GM04504 (cell line): ENCODE data around the gene JPT2.
A peak's percentile ranks its signal among the peaks of the same experiment; 100 is the strongest.

Experiments
- DNase-seq: peaks from one replicate; pipeline ENCODE4 v3.0.0-alpha.2; 2012; ENCODE audit warnings: low read depth

Gene JPT2, protein sequence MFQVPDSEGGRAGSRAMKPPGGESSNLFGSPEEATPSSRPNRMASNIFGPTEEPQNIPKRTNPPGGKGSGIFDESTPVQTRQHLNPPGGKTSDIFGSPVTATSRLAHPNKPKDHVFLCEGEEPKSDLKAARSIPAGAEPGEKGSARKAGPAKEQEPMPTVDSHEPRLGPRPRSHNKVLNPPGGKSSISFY

DNA sequence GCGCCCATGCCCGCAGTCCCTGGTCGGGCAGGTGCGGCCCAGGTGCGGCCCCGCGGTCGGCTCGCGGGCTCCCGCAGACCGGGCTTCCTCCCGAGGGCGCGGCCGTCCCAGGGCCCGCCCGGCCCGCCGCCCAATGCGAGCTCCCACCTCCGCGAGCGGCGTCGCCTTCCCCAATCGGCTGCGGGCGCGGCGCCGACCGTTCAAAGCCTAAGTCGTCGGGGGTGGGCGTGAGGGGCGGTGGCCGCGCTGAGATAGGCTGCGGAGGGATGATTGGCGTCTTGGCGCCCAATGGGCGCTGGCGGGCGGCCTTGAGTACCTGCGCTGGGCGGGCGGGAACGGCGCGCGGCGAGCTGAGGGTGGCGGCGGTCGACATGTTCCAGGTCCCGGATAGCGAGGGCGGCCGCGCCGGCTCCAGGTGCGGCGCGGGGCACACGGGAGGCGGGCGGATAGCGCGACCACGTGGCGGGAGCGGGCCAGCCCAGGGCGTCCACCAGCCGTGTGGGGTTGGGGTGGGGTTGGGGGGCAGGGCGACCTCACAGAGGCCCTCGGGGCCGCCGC is at the start of gene JPT2:
JPT2 (plus strand) TSS at position 338 of the 558 bp plus-strand sequence; CDS start at position 372, 34 bp downstream.
- DNase-seq = peak; percentile 90

- no peak for DNase-seq
These were observed 47.4 kb upstream of the JPT2 start for GRCh38 chr16:1630450-1631213.

- no peak for DNase-seq
These were observed 46.8 kb upstream of the JPT2 start for GRCh38 chr16:1631230-1631629.

- no peak for DNase-seq
These were observed 46.0 kb upstream of the JPT2 start for GRCh38 chr16:1631931-1632637.

DNA sequence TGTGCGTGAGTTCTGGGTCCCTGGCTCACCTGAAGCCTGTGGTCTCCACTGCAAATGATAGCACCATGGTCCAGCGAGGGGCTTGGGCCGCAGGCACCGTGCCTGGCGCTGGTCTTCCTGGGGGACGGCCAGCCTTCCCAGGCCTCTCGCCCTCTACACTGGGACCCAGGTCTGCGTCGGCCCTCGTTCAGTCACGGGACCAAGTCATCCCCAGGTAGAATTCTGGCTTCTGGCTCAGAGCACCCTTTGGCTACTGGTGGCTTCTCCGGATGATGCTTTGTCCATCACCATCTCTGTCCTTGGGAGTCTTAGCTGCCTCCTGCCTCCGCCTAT is 45.5 kb upstream of the JPT2 start:
- no peak for DNase-seq

- DNase-seq = no peak
These were observed 44.8 kb upstream of the JPT2 start for GRCh38 chr16:1633310-1633709.

- no peak for DNase-seq
These were observed 43.5 kb upstream of the JPT2 start for GRCh38 chr16:1634541-1634940.

DNA sequence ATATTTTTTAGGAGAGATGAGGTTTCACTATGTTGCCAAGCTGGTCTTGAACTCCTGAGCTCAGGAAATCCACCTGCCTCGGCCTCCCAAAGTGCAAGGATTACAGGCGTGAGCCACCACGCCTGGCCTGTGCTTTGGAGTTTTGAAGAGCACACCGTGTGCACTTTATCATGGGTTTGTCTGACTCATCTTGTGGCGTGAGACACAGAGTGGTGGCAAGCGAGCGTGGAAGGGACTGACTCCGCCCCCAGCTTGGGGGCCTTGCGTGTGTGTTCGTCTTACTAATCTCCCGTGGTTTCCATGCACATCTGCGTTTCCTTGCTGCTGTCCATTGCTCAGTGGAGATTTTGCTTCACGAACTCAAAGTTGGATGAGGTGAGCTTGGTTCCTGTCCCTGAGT is 43.0 kb upstream of the JPT2 start:
- DNase-seq = no peak

DNA sequence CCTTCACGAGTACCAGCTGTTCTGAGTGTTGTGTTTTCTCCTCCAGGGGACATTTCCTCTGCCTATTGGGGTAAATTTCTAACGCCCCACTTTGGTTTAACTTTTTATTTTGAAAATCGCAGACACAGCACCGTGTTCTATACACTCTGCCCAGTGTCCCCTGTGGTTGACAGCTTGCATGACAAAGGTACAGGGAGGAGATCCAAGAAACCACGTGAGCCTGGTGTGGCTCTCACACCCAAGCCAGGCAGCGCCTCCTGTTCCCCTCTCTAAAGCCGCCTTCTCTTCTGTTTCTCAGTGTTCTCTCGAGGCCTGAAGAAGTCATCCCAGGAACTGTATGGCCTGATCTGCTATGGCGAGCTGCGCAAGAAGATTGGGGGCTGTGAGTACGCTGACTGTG is 40.6 kb upstream of the JPT2 start:
- DNase-seq = no peak

DNA sequence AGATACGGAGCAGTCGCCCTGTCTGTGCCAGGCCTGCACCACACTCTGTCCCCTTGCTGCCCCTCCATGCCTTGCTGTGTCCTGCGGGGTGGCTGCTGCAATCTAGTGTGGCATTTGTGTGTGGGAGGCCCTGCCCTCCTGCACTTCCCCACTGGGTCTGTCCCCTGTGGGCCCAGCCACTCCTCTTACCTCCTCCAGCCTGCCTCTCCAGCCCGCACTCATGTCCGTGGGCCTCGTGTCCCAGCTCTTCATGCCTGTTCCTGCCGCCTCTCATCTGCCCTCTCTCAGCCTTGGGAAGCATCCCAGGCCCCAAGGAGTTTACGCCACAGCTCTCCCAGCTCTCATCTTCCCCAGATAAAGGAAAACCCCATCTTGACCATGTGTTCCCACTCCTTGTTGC is 39.3 kb upstream of the JPT2 start:
- no peak for DNase-seq

DNA sequence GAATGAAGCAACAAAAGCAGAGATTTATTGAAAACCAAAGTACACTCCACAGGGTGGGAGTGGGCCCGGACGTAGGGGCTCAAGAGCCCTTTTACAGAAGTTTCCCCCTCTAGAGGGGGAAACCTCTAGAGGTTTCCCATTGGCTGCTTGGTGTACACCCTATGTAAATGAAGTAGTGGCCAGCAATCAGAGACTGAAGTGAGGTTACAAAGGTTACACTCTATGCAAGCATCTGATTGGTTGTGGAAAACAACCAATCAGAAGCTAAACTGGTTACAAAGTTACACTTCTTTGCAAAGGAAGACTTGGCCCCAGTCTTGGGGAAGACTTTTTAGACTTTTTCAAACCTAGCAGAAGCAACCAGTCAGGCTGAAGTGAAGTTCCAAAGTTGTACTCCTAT is 38.8 kb upstream of the JPT2 start:
- no peak for DNase-seq

- no peak for DNase-seq
These were observed 38.2 kb upstream of the JPT2 start for GRCh38 chr16:1639860-1640259.

GRCh38 chr16:1640261-1640941 is 37.7 kb upstream of the JPT2 start:
- no peak for DNase-seq

DNA sequence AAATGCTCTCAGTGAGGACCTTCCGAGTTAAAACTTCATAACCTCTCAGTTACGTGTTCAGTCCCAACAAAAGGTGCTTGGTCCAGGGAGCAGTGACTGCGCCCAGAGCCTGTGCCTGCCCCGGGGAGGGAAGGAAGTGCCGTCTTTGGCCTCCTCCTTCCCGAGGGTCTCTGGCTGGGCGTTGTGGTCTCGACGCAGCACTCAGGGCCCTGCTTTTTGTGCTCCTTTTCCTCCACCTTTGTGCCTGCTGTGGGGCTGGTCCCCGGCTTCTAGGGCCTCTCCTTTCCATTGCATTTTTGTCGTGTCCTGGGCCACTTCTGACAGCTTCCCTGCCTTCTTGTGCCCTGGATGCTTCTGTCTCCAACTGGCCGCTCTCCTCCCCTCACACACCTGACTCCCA is 36.8 kb upstream of the JPT2 start:
- no peak for DNase-seq

- DNase-seq = no peak
These were observed 35.9 kb upstream of the JPT2 start for GRCh38 chr16:1642148-1642547.

DNA sequence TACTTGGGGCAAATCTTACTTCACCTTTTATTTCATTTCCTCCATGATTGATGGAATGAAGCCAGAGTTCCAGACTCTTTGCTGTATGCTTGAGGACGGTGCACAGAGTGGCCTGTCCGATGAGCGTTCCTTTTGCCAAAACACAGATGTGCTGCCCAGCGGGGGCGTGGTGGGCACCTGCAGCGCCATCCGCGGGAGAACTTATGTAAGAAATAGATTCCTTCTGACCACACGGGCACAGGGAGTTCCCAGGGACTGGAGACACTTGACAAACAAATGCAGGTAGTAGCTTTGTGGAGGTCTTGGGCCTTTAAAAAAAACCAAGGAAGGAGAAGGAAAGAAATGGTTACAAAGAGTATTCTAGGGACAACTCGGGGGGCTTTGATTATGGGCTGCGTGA is 35.3 kb upstream of the JPT2 start:
- DNase-seq = no peak

DNA sequence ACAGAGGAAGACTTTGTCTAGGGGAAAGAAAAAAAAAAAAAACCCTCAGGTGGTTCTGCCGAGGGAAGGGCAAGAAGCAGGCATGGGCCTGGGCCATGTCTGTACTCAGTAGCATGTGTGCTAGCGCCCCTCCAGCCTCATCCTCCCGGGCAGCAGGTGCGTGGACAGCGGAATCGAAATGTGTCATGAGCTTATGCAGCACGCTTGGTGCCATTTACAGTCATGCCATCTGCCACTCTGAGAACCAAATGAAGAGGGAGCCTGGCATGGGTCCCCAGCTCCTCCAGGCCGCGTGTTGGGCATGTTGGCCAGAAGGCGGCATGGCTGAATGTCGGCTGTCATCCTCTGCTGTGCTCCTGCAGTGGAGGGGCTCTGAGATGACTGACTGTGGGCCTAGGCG is 34.6 kb upstream of the JPT2 start:
- no peak for DNase-seq

DNA sequence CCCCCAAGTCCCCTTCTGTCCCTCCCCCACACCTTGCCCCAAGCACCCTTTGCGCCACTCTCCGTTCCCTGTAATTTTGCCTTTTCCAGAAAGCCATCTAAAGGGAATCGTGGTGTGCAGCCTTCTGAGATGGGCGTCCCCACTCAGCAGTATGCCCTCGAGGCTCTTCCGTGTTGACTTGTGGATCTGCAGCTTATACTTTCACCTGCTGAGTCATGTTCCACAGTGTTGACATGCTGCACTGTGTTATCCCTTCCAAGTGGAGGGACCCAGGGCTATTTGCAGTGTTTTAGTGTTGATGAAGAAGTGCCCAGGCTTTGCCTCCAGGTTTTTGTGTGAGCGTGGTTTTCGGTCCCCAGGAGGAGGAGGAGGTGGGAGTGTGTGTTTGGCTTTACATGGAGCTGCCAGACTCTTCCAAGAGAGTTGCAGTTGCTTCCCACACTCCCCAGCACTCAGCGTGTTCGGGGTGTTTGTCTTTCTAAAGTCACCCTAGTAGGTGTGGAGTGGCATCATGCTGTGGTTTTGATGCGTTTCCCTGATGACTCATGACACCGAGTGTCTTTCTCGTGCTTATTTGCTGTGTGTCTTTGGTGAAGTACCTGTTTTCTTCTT is 32.1 kb upstream of the JPT2 start:
- no peak for DNase-seq

- DNase-seq = no peak
These were observed 30.2 kb upstream of the JPT2 start for GRCh38 chr16:1647856-1648255.

DNA sequence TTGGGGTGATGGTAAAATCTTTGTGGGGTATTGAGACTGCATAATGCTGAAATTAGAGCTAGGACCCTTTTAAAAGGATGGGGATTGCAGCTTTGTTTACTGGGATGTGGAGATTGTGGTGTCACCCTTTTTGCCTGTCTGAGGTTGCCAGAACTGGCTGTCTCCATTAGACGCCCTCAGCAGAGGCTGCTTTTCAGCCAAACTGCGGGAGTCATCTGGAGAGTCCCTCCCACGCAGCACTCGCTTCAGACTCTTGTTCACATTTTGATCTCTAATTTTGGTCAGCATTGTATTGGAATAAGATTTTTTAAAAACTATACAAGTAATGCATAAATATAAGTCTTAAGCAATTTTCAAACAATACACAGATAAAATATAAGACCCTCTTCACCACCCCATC is 27.9 kb upstream of the JPT2 start:
- no peak for DNase-seq

GRCh38 chr16:1651094-1651973 is 26.7 kb upstream of the JPT2 start:
- DNase-seq = no peak
